Measurements from ENCODE around the gene FOXL1.

FOXL1 gene

DNA sequence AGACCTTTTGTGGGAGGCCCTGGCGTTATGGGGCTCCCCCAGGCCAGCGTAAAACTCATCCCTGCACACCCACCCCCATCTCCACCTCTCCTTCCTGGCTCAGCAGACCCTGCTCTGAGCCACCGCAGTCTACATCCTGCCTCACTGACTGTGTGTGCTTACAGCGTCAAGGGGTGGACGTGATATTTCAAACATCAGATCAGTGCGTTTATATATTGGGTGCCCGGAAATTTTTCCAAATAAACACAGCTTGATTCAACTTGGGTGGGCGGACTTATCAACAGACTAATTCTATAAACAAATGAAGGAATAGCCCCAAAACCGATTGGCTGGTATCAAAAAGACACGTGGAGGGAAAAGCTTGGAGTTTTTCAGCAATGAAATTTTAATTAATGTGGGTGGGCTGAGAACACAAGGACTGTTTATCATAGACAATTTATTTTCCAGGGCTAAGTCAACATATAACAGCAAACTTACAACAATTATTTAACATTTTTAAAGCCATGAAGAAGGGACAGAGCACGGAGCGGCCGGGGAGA, at the start of gene FOXL1:
TSS of gene FOXL1 (plus strand) at position 489 of the 539 bp plus-strand sequence. CDS start 175 bp downstream, outside the sequence.
- no peak for DNase-seq (ENCODE audit: low spot score)

DNA sequence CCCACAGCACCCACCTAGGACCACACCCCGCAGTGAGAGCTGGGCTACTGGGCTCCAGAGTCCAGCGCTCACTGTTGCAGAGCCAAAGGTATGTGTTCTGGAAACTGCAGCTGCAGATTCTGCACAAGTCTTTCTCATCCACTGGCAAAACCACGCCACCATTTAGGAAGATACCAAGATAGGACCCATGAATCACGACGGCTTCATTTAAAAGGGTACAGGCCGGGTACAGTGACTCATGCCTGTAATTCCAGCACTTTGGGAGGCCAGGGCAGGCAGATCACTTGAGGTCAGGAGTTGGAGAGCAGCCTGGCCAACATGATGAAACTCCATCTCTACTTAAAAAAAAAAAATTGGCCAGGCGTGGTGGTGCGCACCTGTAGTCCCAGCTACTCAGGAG, 49.2 kb upstream of the FOXL1 start:
- no peak for DNase-seq (ENCODE audit: low spot score)

DNA sequence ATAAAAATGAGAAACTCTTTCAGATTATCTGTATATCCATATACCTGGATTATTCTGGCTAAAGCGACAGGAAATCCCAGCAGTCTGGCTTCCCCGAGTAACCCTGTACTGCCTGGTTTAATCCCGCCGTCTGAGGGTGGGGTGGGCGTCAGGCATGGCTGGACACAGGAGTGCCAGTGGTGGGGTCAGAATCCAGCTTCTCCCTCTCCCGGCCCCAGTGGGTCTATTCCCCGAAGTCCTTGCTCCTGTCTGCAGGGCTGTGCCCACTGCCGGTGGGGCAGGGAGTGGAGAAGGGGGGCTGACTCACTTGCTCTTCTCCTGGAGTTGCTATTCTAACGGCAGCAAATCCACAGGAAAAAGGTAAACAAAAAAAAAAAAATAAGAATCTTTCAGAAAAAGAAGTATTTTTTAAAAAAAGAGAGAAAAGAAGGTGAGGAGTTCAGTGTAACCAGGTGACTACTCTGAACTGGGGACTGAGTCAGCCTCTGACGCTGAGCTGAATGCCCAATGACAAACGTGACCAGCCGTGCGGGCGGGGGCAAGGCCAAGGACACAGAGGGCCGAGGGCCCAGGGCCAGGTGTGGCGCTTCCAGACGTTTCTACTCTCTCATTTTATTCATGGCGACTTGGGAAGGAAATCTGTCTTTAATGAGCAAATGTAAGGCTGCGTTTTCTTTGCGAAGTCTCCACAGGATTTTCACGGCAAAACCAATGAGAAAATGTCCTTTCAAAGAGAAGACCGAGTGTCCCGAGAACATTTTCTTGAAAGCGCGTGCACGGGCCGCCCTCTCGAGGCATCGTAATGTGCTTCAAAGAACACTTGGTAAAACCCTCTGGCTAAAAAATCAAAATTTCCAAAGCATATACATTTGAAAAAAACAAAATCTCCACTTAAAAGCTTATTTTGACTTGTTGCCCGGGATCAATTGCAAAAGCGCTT, 47.8 kb upstream of the FOXL1 start:
- no peak for DNase-seq (ENCODE audit: low spot score)

- DNase-seq (ENCODE audit: low spot score) = no peak
Observed at GRCh38 chr16:86531191-86531545, 47.2 kb upstream of the FOXL1 start.

DNA sequence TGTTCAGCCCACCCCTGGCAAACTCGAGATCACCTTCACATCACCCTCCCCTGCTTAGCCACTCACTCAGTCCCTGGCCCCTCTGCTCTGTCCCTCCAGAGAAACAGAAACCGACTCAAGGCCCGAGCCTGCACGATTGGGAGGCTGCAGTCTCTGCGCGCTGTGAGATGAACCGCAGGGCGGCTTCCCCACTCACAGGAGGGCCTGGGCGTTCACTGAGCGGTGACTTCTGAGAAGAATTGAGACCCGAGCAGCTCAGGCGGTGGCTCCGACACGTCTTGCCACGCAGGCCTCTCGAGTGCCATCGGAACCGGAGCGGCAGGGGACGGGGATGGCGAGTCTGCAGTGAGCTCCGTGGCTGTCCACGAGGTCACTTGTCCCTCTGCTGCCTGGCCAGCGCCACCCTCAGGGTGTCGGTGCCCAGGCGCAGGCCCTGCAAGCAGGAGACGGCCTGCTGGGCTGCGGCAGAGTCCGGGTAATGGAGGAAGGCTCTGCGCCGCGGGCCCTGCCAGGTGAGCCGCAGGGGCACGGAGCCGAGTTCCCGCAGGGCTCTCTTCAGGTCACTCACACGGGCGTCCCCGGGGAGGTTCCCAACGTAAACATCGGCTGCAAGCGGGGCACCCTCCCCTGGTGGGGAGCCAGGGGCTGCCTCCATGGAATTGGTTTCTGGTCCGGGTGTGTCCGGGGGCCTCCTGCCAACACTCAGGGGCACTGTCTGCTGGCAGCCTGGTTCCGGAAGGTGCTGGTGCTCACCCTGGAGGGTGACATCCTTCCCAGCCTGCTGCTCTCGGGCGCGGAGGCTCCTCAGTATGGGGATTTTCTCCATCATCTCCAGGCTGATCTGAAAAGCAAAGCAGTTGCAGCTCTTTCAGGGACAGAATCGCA, 46.5 kb upstream of the FOXL1 start:
- DNase-seq (ENCODE audit: low spot score) = no peak

DNA sequence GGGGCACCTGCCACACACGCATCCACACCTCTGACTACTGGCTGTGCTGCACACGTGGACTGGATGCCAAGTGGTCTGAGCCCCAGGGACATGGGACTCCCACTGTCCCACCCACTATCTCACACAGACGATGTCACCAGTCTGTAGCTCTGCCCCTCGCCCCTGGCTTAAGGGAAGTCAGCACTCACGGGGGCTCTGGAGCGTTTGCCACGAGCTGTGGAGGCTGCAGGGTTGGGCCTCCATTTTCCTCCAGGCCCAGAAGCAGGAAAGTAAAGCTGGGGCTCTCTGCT, 45.9 kb upstream of the FOXL1 start:
- no peak for DNase-seq (ENCODE audit: low spot score)

GRCh38 chr16:86533076-86533475, 45.3 kb upstream of the FOXL1 start:
- no peak for DNase-seq (ENCODE audit: low spot score)

DNA sequence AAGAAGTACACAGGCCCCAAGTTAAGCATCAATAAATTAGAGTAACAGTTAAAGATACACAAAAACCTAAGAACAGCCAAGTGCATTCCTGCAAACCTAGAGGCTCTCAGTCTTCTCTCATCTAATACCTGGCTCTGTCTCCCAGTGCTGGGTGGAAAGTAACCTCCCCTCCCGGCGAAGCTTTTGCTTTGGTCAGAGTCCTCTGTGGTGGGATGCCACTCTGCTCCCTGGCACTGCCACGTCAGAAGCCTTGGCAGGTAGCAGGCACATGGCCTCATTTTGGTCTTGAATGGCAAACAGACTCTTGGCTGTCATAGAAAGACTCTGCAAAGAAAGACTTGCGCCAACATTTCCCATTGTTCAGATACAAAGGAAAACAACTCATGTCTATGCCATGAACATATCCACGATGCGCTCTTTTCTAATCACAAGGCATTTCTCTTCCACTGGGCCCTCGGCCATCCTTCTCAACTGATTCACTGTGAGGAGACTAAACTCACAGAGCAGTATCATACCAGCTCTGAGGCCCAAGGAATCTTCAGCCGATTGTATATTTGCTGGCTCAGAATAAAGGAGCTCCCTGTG, 44.5 kb upstream of the FOXL1 start:
- DNase-seq (ENCODE audit: low spot score) = no peak

DNA sequence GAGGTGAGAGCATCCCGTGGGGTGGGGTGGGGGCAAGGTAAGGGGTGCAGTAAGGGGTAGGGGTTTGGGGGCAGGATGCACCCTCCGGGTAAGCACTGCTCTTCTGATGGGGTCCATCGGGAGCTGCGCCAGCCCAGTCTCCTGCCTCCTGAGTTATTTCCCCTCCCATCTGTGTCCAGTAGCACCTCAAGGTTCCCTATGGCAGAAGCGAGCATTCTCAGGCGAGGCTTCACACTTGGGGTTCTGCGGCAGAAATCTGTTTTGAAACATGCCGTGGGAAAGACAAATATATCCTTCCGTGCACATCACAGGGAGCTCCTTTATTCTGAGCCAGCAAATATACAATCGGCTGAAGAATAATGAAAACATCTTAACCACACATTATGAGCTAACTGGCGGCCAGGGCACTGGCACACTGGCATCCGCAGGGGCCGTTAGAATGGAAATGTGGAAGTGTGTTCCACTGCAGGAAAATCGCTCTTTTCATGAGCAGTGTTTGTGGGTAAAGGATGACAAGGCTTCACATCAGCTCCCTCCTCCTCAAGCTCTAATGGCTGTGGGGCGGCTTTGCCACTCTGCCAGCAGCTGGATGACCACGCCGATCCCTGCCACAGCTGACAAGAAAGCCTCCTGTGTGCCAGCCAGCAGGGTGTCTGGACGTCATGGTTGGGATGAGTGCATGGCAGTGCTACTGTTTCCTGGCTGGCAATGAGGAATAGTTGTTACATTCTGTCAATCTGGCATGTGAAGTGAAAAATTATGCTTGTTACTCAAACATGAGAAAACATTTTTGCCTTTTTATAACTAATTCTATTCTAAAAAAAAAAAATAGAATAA, 43.4 kb upstream of the FOXL1 start:
- DNase-seq (ENCODE audit: low spot score) = no peak

- DNase-seq (ENCODE audit: low spot score) = no peak
Observed at GRCh38 chr16:86536621-86537020, 41.7 kb upstream of the FOXL1 start.

DNA sequence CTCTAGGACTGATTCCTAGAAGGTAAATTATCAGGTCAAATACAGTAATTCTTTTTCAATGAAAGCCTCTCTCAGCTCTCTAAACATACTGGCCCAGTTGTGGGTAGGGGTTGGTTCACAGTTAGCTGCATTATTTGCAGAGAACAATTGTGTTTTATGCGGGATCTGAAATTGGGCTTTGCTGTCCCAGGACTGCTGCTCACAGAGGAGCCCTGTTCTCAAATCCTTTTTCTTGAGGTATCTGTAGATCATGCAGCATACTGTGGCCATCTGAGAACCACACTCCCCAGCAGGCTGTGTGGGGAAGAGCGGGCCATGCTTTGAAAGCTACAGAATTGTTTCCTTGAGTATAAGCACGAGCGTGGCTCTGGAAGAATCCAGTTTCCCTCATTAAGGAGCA, 40.9 kb upstream of the FOXL1 start:
- no peak for DNase-seq (ENCODE audit: low spot score)

DNA sequence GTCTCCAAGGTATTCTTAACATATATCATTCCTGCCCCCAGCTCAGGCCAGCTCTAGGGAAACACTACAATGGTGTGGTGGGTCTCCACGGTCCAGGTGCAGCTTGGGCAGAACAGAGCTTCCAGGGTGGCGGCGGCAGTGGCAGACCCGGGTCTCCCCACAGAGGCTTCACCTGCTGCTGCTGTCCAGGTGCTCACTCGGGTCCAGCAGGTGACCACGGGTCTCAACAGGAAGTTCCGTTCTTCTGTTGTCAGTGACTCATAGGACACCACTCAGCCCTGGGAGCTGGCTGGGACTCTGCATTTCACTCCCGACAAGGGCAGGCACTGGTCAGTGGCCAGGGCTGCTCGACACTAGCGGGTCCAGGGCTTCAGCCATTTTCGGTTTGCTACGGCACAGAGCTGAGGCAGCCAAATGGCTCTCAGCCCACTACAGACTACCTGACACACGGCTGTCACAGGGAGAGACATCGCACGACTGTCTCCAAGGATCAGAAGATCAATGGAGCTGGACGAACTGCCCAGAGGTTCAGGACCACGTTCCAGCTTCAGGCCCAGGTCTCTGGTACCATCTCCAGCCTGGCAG, 40.1 kb upstream of the FOXL1 start:
- no peak for DNase-seq (ENCODE audit: low spot score)

DNA sequence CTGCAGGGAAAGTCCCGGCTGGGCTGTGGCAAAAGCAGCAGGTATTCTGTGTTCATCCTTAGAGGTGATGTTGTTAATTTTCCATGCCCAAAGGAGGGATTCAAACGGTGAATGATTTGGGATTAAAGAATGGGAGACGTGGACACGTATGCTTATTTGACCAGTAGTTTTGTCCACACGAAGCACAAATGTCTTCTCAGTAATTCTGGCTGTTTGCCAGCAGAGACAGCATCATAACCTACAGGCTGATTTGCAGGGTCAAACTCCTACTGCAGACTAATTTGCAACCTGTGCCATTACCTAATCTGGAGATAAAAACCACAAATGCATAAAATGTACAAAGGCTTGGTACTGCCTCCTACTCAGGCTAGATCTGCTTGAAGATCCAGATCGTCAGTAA, 37.5 kb upstream of the FOXL1 start:
- DNase-seq (ENCODE audit: low spot score) = no peak

- no peak for DNase-seq (ENCODE audit: low spot score)
Observed at GRCh38 chr16:86541560-86541959, 36.8 kb upstream of the FOXL1 start.

DNA sequence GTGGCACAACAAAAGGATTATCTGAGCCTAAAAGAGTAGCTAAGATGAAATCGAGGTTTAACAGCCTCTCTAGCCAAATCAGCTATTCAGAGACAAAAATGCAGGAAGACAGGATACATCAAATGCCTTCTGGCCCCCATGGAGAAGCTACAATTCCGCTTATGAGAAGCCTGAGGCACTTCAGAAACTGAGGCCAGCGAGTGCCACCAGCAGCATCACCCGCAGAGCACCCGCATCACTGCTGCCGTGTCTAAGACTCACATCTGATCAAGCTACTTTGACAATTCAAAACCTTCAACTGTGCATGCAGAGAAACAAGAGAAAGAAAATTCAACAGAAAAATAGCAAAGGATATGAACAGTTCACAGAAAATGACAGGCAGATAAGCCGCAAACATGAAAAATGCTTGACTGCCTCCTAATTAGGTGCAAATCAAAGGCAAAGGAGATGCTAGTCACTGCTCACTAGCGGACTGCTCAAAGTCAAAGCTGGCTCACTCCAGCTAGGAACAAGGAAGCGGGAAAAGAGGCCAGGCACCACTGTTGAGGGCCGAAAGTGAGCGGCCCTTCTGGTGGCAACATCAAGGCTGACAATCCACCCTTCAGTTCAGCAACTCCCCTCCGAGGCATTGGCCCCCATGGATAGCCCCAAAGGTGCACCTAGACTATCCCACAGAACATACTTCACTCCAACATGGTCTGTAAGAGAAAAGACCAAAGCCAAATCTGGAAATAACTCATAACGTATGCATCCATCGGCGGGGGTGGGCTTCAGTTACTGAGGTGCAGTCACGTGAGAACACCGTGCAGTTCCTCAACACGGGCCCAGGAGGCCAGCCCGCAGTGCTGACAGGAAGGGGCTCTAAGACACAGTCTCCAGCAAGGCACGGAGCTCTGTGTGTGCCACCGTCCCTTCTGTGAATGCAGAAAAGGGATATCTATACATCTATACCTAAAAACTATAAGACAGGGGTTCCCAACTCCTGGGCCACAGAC, 35.3 kb upstream of the FOXL1 start:
- no peak for DNase-seq (ENCODE audit: low spot score)

DNA sequence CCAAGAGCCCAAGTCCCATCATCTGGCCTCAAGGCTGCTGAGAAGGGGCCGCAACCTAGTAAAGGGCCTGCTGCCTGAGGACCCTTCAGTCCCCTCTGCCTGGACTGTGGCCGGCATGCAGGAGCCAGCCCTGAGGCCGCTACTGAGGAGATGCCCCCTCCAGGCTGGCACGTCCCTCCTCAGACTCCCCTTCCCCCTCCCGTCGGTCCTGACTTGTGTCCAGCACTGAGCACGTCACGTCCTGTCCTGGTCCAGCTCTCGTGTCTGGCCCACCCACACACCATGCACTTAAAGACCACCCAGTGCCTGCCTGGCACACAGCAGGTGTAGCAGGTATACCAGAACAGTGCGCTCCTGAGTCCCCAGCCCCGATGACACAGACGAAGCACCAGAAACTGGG, 32.9 kb upstream of the FOXL1 start:
- DNase-seq (ENCODE audit: low spot score) = no peak

- DNase-seq (ENCODE audit: low spot score) = no peak
Observed at GRCh38 chr16:86545954-86546637, 32.3 kb upstream of the FOXL1 start.

GRCh38 chr16:86546638-86547013, 31.7 kb upstream of the FOXL1 start:
- DNase-seq (ENCODE audit: low spot score) = no peak

DNA sequence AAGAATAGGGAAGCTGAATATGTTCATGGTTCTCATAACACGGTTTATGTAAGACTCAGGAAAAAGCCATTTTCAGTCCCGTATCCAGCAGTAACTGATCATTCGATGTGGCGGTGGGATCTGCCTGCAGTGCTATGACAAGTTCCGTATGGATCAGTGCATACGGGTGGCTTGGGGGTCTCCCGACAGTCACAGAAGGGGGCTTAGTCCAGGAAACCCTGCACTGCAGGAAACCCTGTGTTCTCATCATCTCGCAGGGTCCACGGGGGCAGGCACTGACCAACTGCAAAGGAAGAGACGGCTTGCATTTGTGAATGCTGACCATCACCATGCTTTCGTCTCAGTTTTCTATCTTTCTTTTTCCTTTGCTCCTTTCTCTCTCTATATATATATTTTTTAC, 31.1 kb upstream of the FOXL1 start:
- no peak for DNase-seq (ENCODE audit: low spot score)
